Activated CD8-positive, alpha-beta memory T cell treated with anti-CD3 and anti-CD28 coated beads for 36 hours (primary cell): ENCODE measurements around the gene ADAM12. TPM values are rescaled to one million over a fixed set of nuclear protein-coding genes. Genes with fewer than 3 reads are reported as not detected.
"Not testable (repeated sequence)": the region's sequence is repeated elsewhere in the genome, so short reads cannot be mapped to it uniquely, and the experiment has no call there.

ENCODE experiments used
- CTCF ChIA-PET: fragments of 350-600 bp; sonication (Branson Sonifier 250); formaldehyde crosslinking; loops from one replicate; lab custom pipeline; 2021; ENCODE audit warnings: antibody characterized with exemption; lab: Charles Lee
- POLR2A ChIA-PET: fragments of 350-600 bp; sonication (Branson Sonifier 250); formaldehyde crosslinking; loops from one replicate; lab custom pipeline; 2021; ENCODE audit warnings: antibody characterized with exemption; lab: Charles Lee
- total RNA-seq, 2 experiments: library from RNA; stranded (reverse); gene quantifications; one replicate each; pipeline ENCODE4 v1.2.3, GENCODE V29; 2021

The ADAM12 gene
- total RNA-seq, 2 experiments from 2014 or later: 0.15 to 0.32 TPM

- POLR2A ChIA-PET: interaction anchor here (0.6 kb wide), 1 partner anchor 1246 kb away, joined by 3 read pairs; no protein-coding TSS in a partner anchor
- CTCF ChIA-PET: no interaction called here
Measured at GRCh38 chr10:126375926-126376554, 12.2 kb downstream of the ADAM12 start.

GRCh38 chr10:126375299-126375698 lies 13.0 kb downstream of the ADAM12 start:
- CTCF ChIA-PET: no interaction called here
- POLR2A ChIA-PET: interaction anchor here (0.6 kb wide), 1 partner anchor 1247 kb away, joined by 3 read pairs; no protein-coding TSS in a partner anchor

- ChIA-PET CTCF (no interaction called here), POLR2A (no interaction called here)
Measured at GRCh38 chr10:126374435-126374834, 13.8 kb downstream of the ADAM12 start.

- ChIA-PET CTCF (no interaction called here), POLR2A (no interaction called here)
Measured at GRCh38 chr10:126373972-126374371, 14.3 kb downstream of the ADAM12 start.

- ChIA-PET POLR2A (no interaction called here), CTCF (no interaction called here)
Measured at GRCh38 chr10:126373147-126373546, 15.1 kb downstream of the ADAM12 start.

DNA sequence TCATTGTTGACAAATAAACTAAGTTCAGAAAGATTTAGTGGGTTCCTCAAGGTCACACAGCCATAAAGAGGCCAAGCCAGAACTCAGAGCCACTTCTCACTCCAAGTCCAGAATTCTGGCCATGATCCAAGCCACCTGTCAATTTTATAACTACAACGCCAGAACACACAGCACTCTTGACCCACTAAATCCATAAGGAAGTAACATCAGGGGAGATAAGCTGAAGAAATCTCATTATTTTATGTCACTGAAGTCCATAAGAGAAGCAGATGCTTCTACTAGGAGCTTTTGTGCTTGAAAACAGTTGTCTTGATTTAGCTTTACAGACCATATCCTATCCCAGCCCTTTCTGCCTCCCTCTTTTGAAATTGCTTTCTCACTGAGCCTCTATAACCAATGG lies 15.9 kb downstream of the ADAM12 start:
- CTCF ChIA-PET: no interaction called here
- POLR2A ChIA-PET: no interaction called here

DNA sequence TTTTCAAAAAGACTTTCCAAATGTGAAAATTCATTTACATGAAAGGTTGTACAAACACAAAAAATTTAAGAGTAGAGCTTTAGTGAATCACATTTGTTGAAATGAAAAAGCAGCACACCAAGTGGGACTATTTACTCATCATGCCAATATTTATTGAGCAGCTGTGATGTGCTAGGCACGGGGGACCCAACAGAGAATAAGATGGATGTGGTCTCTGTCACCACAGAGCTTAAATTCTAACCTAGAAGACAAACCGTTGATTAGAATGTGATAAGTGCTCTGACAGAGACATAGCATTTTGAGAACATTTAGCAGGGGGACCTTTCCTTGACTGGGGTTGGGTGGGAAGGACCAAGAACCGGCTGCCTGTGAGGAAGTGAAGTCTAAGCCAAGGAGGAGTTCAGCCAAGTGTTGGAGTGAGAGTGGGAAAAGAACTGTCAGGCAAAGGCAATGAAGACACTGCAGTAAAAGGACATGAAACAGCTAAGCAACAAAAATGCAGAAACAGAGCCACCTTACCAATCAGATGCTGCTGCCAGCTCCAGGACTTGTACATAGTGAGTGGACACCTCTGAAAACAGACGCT lies 19.1 kb downstream of the ADAM12 start:
- ChIA-PET POLR2A (no interaction called here), CTCF (no interaction called here)

GRCh38 chr10:126357169-126357568 lies 31.1 kb downstream of the ADAM12 start:
- ChIA-PET POLR2A (no interaction called here), CTCF (no interaction called here)

DNA sequence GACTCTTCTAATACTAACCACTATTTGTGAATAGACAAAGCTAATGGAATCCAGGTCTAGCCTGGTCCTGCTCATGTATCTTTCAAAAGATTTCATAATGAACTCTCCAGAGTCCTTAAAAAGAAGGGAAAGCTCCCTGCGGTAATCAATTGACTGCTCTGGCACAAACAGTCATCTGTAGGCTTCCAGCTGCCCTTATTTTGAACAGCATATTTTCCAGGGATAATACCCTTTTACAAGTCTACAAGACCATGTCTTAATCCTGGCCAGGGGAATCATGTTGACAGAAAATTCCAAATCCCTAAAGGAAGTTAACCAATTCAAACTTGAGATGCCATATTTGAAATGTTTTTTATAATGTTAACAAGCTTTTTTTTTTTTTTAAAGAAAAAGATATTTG lies 34.6 kb downstream of the ADAM12 start:
- CTCF ChIA-PET: interaction anchor here (1.4 kb wide), 1 partner anchor 15 kb away, joined by 5 read pairs; no protein-coding TSS in a partner anchor
- POLR2A ChIA-PET: no interaction called here

GRCh38 chr10:126352453-126352852 lies 35.8 kb downstream of the ADAM12 start:
- POLR2A ChIA-PET: no interaction called here
- CTCF ChIA-PET: no interaction called here

GRCh38 chr10:126351021-126351420 lies 37.3 kb downstream of the ADAM12 start:
- ChIA-PET CTCF (no interaction called here), POLR2A (no interaction called here)

- POLR2A ChIA-PET: no interaction called here
- CTCF ChIA-PET: no interaction called here
Measured at GRCh38 chr10:126350216-126350992, 37.9 kb downstream of the ADAM12 start.

DNA sequence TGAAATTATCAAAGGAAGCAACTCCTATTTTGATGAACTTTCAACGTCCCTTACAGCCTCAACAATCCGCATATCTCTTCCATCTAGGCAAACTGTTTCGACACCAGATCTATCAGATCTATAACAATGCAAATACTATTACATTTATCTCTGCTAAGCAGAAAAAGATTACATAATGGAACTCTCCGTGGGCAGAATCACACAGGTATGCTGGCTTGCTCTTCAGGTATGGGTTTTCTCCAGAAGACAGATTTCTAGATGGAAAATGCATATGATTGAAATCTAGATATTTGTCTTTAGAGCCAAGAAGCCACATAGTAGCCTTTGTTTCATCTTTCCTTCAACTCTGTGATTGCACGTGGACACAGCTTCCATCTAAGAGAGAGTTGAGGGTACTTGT lies 38.6 kb downstream of the ADAM12 start:
- ChIA-PET CTCF (no interaction called here), POLR2A (no interaction called here)

GRCh38 chr10:126349101-126349500 lies 39.2 kb downstream of the ADAM12 start:
- ChIA-PET CTCF (no interaction called here), POLR2A (no interaction called here)

GRCh38 chr10:126343496-126343895 lies 44.8 kb downstream of the ADAM12 start:
- CTCF ChIA-PET, POLR2A ChIA-PET: not testable (repeated sequence)

DNA sequence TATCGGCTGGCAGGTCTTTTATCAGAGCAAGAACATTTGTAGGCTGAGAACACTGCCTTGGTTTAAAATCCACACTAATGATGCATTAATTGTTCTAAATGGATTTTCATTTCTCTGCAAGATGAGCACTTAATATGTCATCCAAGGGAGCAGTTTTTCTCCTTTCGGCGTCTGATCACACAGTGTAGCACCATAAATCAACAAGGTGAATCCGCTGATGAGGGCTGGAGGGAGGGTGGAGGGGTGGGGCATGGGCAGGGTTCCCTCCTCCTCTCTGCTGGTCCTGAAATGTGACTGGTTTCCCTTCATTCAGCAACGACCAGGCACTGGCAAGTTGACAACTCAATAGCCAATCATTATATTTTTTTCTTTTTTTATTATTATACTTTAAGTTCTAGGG lies 45.6 kb downstream of the ADAM12 start:
- CTCF ChIA-PET: no interaction called here
- POLR2A ChIA-PET: no interaction called here

DNA sequence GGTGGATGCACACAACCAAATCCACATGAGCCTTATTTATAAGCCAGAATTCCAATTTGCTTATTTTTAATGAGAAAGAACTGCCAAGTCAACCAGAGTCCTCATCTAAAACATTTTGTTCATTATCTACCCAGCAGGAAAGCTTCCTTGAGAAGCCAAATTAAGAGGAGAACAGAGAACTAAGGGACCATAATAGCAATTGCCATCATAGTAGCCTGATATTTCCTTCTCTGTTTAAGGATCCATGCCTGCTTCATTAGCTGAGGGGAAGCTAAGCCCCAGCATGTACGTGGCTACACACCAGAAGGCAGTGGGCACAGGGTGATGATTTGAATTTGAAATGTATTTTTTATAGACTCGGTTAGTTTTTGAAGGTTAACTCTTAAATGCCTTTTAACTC lies 46.8 kb downstream of the ADAM12 start:
- POLR2A ChIA-PET: no interaction called here
- CTCF ChIA-PET: no interaction called here

DNA sequence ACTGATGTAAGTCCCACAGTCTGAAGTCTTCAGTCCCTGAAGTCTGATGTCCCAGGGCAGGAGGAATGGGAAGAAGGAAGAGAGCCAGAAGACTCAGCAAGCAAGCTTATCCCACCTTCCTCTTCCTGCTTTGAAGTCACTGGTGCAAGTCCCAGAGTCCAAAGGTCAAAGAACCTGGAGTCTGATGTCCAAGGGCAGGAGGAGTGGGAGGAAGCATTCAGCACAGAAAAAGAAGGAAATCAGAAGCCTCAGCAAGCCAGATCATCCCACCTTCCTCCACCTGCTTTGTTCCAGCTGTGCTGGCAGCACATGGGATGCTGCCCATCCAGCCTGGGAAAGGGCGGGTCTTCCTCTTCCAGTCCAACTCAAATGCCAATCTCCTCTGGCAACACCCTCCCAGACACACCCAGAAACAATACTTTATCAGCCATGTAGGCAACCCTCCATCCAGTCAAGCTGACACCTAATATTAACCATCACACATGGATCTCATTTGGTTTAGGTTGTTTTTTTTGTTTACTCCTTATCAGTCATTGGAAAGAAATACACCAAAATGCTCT lies 50.9 kb downstream of the ADAM12 start:
- POLR2A ChIA-PET: no interaction called here
- CTCF ChIA-PET: no interaction called here

- ChIA-PET CTCF (no interaction called here), POLR2A (no interaction called here)
Measured at GRCh38 chr10:126336801-126337200, 51.5 kb downstream of the ADAM12 start.

DNA sequence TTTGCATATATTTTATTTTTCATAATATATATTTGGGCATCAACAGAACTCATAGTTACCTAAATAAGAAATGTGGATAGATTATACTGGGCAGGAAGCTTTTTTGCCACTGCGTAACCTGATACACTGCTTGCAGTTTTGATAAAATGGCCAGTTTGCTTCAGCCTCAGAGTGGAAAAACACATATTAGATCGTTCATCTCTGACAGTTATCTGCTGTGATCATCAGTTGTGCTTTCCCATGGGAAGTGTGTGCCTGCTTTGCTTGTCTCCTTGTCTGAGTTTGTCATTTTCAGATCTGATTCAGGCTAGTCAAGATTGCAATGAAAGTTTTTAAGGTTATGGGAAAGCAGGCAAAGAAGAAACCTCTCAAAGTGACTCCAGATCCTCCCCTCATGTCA lies 54.0 kb downstream of the ADAM12 start:
- ChIA-PET POLR2A (no interaction called here), CTCF (no interaction called here)
